Measurements from ENCODE around the gene KCNJ10. TPM values are rescaled to one million over a fixed set of nuclear protein-coding genes. Genes with fewer than 3 reads are reported as not detected.
A peak's percentile ranks its signal among the peaks of the same experiment; 100 is the strongest.

Gene KCNJ10
- total RNA-seq, 3 donors from 2014 or later, result 0.23 to 0.73 (median 0.27) TPM

DNA sequence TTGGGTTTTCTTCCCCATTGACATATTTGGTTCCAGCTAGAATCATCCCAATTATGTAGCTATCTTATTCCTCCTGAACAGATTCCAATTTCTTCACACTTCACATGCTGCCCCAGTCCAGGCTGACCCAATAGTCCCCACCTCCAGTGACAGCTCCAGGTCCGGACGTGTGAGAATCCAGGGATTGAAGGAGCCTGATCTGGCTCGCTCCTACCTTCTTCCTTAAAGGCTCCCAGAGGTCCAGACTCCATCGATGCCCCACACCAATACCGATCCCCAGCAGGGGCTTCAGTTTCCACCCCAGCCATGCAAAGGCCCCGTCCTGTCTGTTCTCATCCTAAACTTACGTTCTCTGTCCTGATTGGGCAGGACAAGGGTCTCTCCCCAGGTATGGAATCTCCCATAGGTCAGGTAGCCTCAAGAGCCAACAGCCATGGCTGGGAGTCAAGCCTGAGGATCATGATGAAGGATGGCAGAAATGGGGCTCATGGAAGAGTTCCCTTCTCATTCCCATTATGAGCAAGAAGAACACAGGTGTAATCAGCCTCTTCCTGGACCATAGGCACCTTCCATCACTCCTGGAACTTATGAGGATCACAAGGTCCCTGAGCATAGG is 95.5 kb downstream of the KCNJ10 start:
- Histone ChIP-seq H3K4me1 (ENCODE audit: low read depth) (peaks cover 13% of the 10 kb centered on the region), H3K9me3 (no peaks in the 10 kb centered on the region), H3K36me3 (ENCODE audit: low read depth) (no peaks in the 10 kb centered on the region), H3K4me3 (no peak overlapping the region)
- intact Hi-C loops (cut with DNase I, micrococcal nuclease), result no loop called here
- TF ChIP-seq, protein P1, sequence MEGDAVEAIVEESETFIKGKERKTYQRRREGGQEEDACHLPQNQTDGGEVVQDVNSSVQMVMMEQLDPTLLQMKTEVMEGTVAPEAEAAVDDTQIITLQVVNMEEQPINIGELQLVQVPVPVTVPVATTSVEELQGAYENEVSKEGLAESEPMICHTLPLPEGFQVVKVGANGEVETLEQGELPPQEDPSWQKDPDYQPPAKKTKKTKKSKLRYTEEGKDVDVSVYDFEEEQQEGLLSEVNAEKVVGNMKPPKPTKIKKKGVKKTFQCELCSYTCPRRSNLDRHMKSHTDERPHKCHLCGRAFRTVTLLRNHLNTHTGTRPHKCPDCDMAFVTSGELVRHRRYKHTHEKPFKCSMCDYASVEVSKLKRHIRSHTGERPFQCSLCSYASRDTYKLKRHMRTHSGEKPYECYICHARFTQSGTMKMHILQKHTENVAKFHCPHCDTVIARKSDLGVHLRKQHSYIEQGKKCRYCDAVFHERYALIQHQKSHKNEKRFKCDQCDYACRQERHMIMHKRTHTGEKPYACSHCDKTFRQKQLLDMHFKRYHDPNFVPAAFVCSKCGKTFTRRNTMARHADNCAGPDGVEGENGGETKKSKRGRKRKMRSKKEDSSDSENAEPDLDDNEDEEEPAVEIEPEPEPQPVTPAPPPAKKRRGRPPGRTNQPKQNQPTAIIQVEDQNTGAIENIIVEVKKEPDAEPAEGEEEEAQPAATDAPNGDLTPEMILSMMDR (IDR thresholded peaks at IDR 0.05), result no peak
- DNase-seq (no peak), ATAC-seq (no peak)

DNA sequence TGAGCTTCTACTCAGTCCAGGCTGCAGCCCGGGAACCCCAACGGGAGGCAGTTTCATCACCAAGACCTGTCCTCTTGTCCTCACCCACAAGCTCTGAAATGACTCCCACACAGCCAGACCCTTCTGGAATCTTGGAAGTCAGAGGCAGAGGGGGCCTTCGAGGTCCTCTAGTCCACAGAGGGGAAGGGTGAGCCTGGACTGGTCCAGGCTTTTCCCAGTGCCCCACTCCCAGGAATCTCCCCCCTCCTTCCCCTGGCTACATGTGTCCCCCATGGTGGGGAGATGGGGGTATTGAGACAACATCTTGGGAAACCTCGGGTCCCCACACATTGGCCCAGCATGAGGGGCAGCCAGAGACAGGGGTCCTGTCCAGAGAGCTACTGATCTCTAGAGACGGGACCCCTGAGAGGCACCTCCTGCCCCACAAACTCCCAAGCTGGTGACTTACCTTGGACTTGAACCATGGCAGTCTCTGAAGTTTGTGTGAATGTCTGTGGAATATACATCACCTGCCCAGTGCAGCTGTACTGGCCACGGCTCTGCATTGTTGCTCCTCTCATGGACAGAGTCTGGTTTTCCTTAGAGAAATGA is 96.5 kb downstream of the KCNJ10 start:
- H3K4me1 ChIP-seq (ENCODE audit: low read depth), result peaks cover 16% of the 10 kb centered on the region
- no peak overlapping the region for H3K4me3 ChIP-seq
- TF ChIP-seq, protein P1 (IDR thresholded peaks at IDR 0.05), result no peak
- DNase-seq, result no peak
- intact Hi-C loops (cut with DNase I, micrococcal nuclease), result no loop called here
- no peaks in the 10 kb centered on the region for H3K9me3 ChIP-seq
- ATAC-seq, result no peak
- H3K36me3 ChIP-seq (ENCODE audit: low read depth), result no peaks in the 10 kb centered on the region

DNA sequence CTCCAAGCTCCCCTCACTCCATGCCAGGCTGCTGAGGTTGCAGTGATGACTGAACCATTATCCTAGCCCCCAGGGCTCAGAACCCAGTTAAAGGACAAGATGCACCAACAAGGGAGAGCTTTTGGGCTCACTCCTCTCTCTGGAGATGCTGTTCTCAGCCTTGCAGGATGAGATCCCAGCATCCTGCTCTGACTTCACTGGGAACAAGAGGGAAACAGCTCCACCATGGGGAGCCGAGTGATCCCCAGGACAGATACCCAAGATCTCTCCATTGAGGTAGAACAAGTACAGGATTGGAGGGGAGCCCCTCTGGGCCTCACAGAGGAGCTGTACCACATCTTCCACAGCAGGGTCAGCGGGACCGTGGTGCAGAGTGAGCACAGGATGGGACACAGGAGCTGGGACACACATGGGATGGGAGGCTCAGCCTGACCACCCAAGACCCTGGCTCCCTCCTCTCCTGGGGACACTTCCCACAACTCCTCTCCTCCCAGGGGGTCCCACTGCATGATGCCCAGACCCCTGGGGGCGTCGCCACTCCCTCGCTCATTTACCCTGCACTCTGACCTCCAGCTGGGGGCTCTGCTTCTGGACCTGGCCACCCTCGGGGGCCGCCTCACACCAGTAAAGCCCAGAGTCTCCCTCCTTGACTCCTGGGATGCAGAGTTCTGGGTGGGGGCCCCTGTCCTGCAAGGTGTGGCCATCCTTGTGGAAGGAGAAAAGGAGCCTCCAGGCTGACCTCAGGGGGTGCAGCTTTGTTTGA is 97.3 kb downstream of the KCNJ10 start:
- intact Hi-C loops (cut with DNase I, micrococcal nuclease), result no loop called here

DNA sequence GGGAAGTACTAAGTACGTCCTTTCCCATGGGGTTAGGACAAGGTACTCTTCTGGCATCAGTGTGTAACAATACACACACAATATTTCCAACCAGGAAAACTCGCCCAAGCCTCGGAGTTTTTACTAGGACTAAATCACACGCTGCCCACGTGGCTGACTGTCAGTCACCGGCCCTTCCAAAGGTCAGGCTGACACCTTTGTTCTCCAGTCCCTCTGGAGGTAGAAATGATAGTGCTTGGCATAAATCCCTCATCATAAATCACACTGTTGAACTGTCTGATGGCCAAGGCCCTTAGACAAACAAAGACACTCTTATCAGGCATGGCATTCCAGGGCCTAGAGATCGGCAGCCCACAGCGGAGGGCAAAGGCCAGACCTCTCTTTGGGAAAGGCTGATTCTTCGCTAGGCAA is 99.0 kb downstream of the KCNJ10 start:
- H3K9me3 ChIP-seq, result no peaks in the 10 kb centered on the region
- ATAC-seq, result peak; percentile 97
- no peaks in the 10 kb centered on the region for H3K36me3 ChIP-seq (ENCODE audit: low read depth)
- H3K4me3 ChIP-seq, result no peak overlapping the region
- peak; percentile 81 to 91 (median 81) for DNase-seq
- peaks cover 16% of the 10 kb centered on the region for H3K4me1 ChIP-seq (ENCODE audit: low read depth)
- TF ChIP-seq, protein P1 (IDR thresholded peaks at IDR 0.05), result no peak
- intact Hi-C loops (cut with DNase I, micrococcal nuclease), result no loop called here

More for the DNA sequence above, 97.3 kb downstream of the KCNJ10 start:
- Histone ChIP-seq H3K9me3 (no peaks in the 10 kb centered on the region), H3K4me1 (ENCODE audit: low read depth) (peaks cover 16% of the 10 kb centered on the region), H3K36me3 (ENCODE audit: low read depth) (no peaks in the 10 kb centered on the region), H3K4me3 (no peak overlapping the region)
- DNase-seq (no peak), ATAC-seq (no peak)
- TF ChIP-seq, protein P1 (IDR thresholded peaks at IDR 0.05), result no peak

DNA sequence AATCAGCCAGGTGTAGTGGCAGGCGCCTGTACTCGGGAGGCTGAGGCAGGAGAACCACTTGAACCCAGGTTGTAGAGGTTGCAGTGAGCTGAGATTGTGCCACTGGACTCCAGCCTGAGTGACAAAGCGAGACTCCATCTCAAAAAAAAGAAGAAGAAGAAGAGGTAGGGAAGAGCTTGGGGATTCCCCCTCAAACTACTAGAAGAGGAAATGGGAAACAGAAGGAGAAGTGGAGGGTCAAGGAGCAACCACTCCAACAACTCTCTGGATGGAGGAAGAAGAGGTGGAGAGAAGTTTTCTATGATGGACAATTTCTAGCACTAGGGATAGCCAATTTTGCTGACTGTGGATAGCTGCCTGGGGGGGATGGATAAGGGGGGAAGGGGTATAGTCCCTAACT is 101.1 kb downstream of the KCNJ10 start:
- ATAC-seq, result no peak
- Histone ChIP-seq H3K36me3 (ENCODE audit: low read depth) (no peaks in the 10 kb centered on the region), H3K4me1 (ENCODE audit: low read depth) (peaks cover 16% of the 10 kb centered on the region), H3K9me3 (no peaks in the 10 kb centered on the region), H3K4me3 (no peak overlapping the region)
- no peak for DNase-seq
- intact Hi-C loops (cut with DNase I, micrococcal nuclease), result no loop called here
- TF ChIP-seq, protein P1 (IDR thresholded peaks at IDR 0.05), result no peak
